Hypothalamus (tissue), 51 donors: ENCODE measurements around the gene OR2B2.

Experiments
- DNase-seq, 51 donors: peaks; one replicate each; lab custom pipeline; 2025; lab: John Stamatoyannopoulos, UW

OR2B2 gene

GRCh38 chr6:27868311-27868710, 43.9 kb downstream of the OR2B2 start:
- DNase-seq: no peak

- DNase-seq: no peak
Observed at GRCh38 chr6:27867945-27868300, 44.3 kb downstream of the OR2B2 start.

GRCh38 chr6:27867051-27867944, 44.9 kb downstream of the OR2B2 start:
- DNase-seq: peak in 13 of 51 donors; percentile 4 to 32 (median 15)

DNA sequence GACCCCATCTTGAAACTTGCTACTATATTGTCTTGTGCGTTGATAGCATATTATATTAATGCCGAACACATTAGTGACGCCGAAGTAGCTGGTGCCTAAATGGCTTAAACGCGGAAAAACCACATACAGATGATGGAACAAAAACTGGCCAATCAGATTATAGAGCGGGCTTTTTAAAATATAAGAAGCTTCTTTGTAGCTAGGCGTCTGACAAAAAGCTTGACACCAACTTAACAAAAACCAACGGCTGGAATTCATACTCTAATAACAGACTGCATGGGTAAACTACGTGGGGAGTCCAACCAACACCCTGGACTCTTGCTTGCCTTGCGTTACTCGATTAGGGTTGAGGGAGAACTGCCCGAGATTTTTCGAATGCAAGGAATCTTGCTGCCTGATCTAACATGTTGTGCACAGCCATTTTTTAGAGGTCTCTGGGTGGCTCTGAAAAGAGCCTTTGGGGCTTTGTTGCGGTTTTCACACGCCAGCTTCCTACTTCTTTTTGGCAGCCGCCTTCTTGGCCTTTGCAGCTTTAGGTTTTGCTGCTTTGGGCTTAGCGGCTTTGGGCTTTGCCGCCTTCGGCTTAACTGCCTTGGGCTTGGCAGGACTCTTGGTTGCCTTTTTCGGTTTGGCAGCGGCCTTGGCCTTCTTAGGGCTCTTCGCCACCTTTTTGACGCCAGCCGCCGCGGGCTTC, 45.7 kb downstream of the OR2B2 start:
- peak in 2 of 51 donors; percentile 2 to 12 for DNase-seq

DNA sequence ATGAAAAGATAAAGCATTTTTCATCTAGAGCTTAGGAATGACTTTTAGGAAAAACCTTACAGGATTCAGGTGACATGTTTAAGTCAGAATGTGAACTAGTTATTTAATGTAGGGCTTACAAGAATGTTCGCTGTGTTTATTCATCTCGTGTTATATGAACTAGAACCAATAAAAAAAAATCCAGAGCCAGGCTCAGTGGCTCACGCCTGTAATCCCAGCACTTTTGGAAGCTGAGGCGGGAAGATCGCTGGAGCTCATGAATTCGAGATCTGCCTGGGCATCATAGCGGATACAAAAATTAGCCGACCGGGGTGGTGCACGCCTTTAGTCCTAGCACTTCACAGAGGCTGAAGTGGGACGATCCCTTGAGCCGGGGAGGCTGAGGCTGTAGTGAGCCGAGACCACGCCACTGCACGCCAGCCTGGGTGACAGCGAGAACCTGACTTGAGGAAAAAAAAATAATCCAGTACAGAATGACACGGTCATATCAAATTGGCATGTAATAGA, 46.3 kb downstream of the OR2B2 start:
- no peak for DNase-seq

- peak in 20 of 51 donors; percentile 3 to 72 (median 26) for DNase-seq
Observed at GRCh38 chr6:27864906-27865849, 47.0 kb downstream of the OR2B2 start.

DNA sequence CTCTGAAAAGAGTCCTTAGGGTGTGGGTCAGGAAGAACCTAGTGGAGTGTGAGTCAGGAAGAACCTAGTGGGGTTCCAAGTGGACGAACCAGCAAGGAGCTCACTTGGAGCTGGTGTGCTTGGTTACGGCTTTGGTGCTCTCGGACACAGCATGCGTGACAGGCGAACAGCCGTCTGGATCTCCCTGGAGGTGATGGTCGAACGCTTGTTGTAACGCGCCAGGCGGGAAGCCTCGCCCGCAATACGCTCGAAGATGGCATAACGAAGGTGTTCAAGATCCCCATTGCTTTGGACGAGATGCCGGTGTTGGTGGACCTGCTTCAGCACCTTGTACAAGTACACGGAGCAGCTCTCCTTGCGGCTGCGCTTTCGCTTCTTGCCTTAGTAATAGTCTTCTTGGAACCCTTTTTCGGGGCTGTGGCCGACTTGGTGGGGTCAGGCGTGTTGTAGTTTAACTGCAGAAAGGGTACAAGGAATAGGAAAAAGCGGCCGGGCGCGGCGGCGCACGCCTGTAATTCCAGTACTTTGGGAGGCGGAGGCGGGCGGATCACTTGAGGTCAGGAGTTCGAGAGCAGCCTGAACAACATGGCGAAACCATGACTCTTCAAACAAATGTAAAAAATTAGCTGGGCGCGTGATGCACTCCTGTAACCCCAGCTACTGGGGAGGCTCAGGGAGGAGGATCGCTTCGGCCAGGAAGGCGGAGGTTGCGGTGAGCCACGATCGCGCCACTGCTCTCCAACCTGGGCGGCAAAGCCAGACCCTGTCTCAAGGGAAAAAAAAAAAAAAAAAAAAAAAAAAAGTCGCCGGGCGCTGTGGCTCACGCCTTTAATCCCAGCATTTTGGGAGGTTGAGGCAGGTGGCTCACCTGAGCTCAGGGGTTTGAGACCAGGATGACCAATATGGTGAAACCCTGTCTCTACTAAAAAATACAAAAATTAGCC, 48.0 kb downstream of the OR2B2 start:
- peak in 2 of 51 donors; percentile 1 to 2 for DNase-seq

DNA sequence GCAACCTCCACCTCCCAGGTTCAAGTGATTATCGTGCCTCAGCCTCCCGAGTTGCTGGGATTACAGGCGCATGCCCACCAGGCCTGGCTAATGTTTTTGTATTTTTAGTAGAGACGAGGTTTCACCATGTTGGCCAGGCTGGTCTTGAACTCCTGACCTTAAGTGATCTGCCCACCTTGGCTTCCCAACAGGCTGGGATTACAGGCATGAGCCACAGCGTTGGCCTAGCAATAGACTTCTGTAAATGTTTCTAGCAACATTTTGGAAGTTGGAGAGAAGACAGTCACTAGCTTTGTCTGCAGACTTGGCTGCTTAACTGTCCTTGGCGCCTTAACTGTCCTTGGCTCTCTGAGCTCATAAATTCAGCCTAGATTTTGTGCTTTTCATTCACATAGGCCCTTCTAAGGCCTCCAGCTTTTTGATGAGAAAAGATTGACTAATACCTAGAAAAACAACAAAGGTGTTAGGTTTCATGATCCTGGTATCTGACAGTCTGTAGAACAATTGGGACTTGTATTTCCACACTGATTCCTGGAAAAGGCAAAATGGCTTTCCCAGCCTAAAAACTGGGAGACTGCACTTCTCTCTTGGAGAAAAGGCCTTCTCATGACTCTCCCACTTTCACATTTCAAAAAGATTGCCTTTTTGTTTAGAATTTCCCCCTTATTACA, 49.7 kb downstream of the OR2B2 start:
- DNase-seq: peak in 9 of 51 donors; percentile 4 to 25 (median 17)

DNA sequence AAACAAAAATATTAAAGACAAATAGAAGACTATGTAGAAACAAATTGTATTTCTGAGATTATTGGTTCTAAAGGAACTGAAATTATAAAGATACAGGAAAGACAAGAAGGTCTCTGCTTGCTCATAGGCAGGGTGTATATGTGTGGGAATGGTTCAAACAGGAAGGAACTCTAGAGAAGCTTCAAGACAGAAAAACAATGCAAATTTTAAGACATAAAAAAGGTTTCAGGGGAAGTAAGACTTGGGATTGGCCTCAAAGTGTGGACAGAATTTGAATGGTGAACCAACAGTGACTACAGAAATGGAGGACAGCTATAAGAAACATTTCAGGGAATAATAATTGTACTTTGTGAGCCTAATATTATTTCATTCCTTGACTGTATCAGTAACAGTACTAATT, 50.3 kb downstream of the OR2B2 start:
- no peak for DNase-seq

- DNase-seq: no peak
Observed at GRCh38 chr6:27861276-27861840, 50.8 kb downstream of the OR2B2 start.
